ENCODE data around the gene PROX1. TPM values are rescaled to one million over a fixed set of nuclear protein-coding genes. Genes with fewer than 3 reads are reported as not detected.

Gene PROX1
- polyA plus RNA-seq, 3 donors = 0.07 TPM; not detected in 2

DNA sequence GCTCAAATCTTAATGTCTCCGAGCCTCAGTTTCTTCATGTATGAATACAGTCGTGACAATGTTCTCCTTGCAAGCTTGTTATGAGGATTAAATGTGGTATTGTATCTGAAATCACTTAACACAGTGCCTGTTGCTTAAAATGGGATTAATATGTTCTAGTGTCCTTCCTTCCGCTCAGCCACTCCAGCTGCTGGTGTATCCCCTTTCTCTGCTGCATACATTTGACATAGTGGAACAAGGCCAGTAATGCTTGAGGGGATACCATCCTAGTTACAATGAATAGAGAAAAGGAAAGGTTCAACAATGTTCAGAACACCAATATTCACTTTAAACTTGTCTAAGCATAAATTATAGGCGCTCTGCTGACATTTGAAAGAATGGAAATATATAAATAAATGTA lies 64.0 kb downstream of the PROX1 start:
- Mint-ChIP-seq H3K36me3 (no peaks in the 10 kb centered on the region), H3K27me3 (ENCODE audit: low read depth in 3 of 3) (peaks cover 0 to 2% (median 0%) of the 10 kb centered on the region in 3 donors), H3K4me1 (no peaks in the 10 kb centered on the region), H3K27ac (no peak overlapping the region), H3K9me3 (peaks cover 4 to 13% (median 6%) of the 10 kb centered on the region in 7 donors), H3K4me3 (no peak overlapping the region)
- H2AFZ ChIP-seq (ENCODE audit: insufficient read depth, low read depth, low read length, poor library complexity, severe bottlenecking) = no peak overlapping the region
- intact Hi-C loops (cut with micrococcal nuclease) = no loop called here
- no peak overlapping the region for H3K9ac ChIP-seq (ENCODE audit: insufficient read depth, low read length, poor library complexity, severe bottlenecking)
- peaks cover 0 to 3% of the 10 kb centered on the region in 2 donors for H3K9me3 ChIP-seq (replicated peaks in 1 of 2; ENCODE audit: control insufficient read depth in 1 of 2, insufficient read depth in 1 of 2, low read length in 2 of 2)
- no peaks in the 10 kb centered on the region for H3K36me3 ChIP-seq (replicated peaks in 1 of 2; ENCODE audit: control insufficient read depth in 1 of 2, insufficient read depth in 2 of 2, low read length in 2 of 2)
- DNase-seq = no peak
- no peaks in the 10 kb centered on the region for H3K79me2 ChIP-seq (ENCODE audit: insufficient read depth, low read length)
- no peaks in the 10 kb centered on the region for H4K20me1 ChIP-seq (ENCODE audit: insufficient read depth, low read length)
- H3K27me3 ChIP-seq (ENCODE audit: control insufficient read depth in 2 of 2, insufficient read depth in 2 of 2, low read length in 2 of 2) = no peaks in the 10 kb centered on the region
- TF ChIP-seq, protein P1, sequence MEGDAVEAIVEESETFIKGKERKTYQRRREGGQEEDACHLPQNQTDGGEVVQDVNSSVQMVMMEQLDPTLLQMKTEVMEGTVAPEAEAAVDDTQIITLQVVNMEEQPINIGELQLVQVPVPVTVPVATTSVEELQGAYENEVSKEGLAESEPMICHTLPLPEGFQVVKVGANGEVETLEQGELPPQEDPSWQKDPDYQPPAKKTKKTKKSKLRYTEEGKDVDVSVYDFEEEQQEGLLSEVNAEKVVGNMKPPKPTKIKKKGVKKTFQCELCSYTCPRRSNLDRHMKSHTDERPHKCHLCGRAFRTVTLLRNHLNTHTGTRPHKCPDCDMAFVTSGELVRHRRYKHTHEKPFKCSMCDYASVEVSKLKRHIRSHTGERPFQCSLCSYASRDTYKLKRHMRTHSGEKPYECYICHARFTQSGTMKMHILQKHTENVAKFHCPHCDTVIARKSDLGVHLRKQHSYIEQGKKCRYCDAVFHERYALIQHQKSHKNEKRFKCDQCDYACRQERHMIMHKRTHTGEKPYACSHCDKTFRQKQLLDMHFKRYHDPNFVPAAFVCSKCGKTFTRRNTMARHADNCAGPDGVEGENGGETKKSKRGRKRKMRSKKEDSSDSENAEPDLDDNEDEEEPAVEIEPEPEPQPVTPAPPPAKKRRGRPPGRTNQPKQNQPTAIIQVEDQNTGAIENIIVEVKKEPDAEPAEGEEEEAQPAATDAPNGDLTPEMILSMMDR (IDR thresholded peaks at IDR 0.05) = no peak
- H3K4me2 ChIP-seq (replicated peaks; ENCODE audit: extremely low read depth, low read length, poor library complexity, severe bottlenecking) = no peak overlapping the region
- WGBS (ENCODE audit: insufficient coverage) = no CpG with 5 or more reads among the region's 4 CpGs
- H3K4me3 ChIP-seq (replicated peaks in 1 of 3; ENCODE audit: low read depth in 2 of 3, low read length in 3 of 3) = no peak overlapping the region
- no peaks in the 10 kb centered on the region for H3K4me1 ChIP-seq (ENCODE audit: control insufficient read depth in 1 of 2, insufficient read depth in 2 of 2, low read length in 2 of 2)
- no peak overlapping the region for H3K27ac ChIP-seq (ENCODE audit: low read depth in 1 of 2, low read length in 2 of 2)

DNA sequence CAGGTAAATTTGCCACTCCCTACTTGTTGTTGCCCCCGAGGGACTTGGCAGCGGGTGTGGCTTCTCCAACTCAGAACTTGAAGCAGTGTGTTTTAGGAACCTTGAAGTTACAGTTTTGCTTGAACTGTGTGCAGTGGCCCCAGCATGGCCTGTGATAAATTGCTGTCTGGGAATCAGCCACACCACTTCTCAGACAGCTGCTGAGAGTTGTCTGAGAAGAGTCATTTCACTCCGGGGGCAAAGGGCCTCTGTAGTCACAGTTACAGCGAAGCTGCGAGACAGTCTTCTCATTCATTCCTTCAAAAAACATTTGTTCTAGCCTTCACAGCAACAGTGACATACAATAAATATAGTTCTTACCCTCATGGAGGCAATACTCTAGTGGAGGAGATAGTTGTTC lies 70.3 kb downstream of the PROX1 start:
- Histone ChIP-seq H2AFZ (ENCODE audit: insufficient read depth, low read depth, low read length, poor library complexity, severe bottlenecking) (no peak overlapping the region), H3K9me3 (replicated peaks in 1 of 2; ENCODE audit: control insufficient read depth in 1 of 2, insufficient read depth in 1 of 2, low read length in 2 of 2) (no peaks in the 10 kb centered on the region), H3K4me2 (replicated peaks; ENCODE audit: extremely low read depth, low read length, poor library complexity, severe bottlenecking) (no peak overlapping the region), H4K20me1 (ENCODE audit: insufficient read depth, low read length) (no peaks in the 10 kb centered on the region), H3K27me3 (ENCODE audit: control insufficient read depth in 2 of 2, insufficient read depth in 2 of 2, low read length in 2 of 2) (no peaks in the 10 kb centered on the region), H3K4me3 (replicated peaks in 1 of 3; ENCODE audit: low read depth in 2 of 3, low read length in 3 of 3) (no peak overlapping the region), H3K27ac (ENCODE audit: low read depth in 1 of 2, low read length in 2 of 2) (no peak overlapping the region), H3K36me3 (replicated peaks in 1 of 2; ENCODE audit: control insufficient read depth in 1 of 2, insufficient read depth in 2 of 2, low read length in 2 of 2) (no peaks in the 10 kb centered on the region), H3K79me2 (ENCODE audit: insufficient read depth, low read length) (no peaks in the 10 kb centered on the region), H3K9ac (ENCODE audit: insufficient read depth, low read length, poor library complexity, severe bottlenecking) (no peak overlapping the region), H3K4me1 (ENCODE audit: control insufficient read depth in 1 of 2, insufficient read depth in 2 of 2, low read length in 2 of 2) (no peaks in the 10 kb centered on the region)
- no peaks in the 10 kb centered on the region for H3K36me3 Mint-ChIP-seq
- intact Hi-C loops (cut with micrococcal nuclease) = no loop called here
- H3K4me3 Mint-ChIP-seq = no peak overlapping the region
- H3K9me3 Mint-ChIP-seq = peaks cover 0 to 7% (median 3%) of the 10 kb centered on the region in 7 donors
- no peak for DNase-seq
- peaks cover 0 to 4% (median 0%) of the 10 kb centered on the region in 3 donors for H3K27me3 Mint-ChIP-seq (ENCODE audit: low read depth in 3 of 3)
- TF ChIP-seq, protein P1 (IDR thresholded peaks at IDR 0.05) = no peak
- H3K27ac Mint-ChIP-seq = no peak overlapping the region
- no peaks in the 10 kb centered on the region for H3K4me1 Mint-ChIP-seq
- 100% methylated on average over 1 of the region's 5 CpGs for WGBS (ENCODE audit: insufficient coverage)

Measured in CD14-positive monocyte (primary cell).